CD4-positive, CD25-positive, alpha-beta regulatory T cell (primary cell): ENCODE results near the gene RPTOR. TPM values are rescaled to one million over a fixed set of nuclear protein-coding genes. Genes with fewer than 3 reads are reported as not detected.
"Not testable (repeated sequence)": the region's sequence is repeated elsewhere in the genome, so short reads cannot be mapped to it uniquely, and the experiment has no call there.

Experiments
- ATAC-seq, 2 donors: fragments of 150-1000 bp; cut with Tn5 transposase; one replicate each; pipeline ENCODE4 v1.10.0; 2021; ENCODE audit warnings: low read depth in 2 of 2, moderate number of reproducible peaks in 2 of 2, moderate library complexity in 1 of 2
- DNase-seq, 3 donors: peaks; one replicate each; pipeline versions ENCODE4 v3.0.0 to v3.0.0-alpha.2; 2012 to 2022; ENCODE audit warnings: mixed read lengths in 1 of 3
- H3K27ac ChIP-seq: one replicate; pipeline ENCODE4 v1.7.0; 2013; ENCODE audit warnings: mild to moderate bottlenecking, low read length; ENCODE audit not compliant: insufficient read depth, poor library complexity, severe bottlenecking
- H3K27me3 ChIP-seq: one replicate; pipeline ENCODE4 v1.7.0; 2013; ENCODE audit warnings: low read length; ENCODE audit not compliant: control insufficient read depth, insufficient read depth
- H3K36me3 ChIP-seq: one replicate; pipeline ENCODE4 v1.7.0; 2013; ENCODE audit warnings: mild to moderate bottlenecking, low read length, moderate library complexity; ENCODE audit not compliant: control insufficient read depth, insufficient read depth
- H3K4me1 ChIP-seq: 2 replicates; pipeline ENCODE4 v1.7.0; 2013; ENCODE audit warnings: mild to moderate bottlenecking, low read length; ENCODE audit not compliant: insufficient read depth, control insufficient read depth, poor library complexity, severe bottlenecking
- H3K4me3 ChIP-seq: one replicate; pipeline ENCODE4 v1.7.0; 2013; ENCODE audit warnings: low read depth, mild to moderate bottlenecking, low read length, moderate library complexity
- H3K9me3 ChIP-seq, 2 experiments: 1 replicate in 1 of 2; 2 replicates in 1 of 2; pipeline ENCODE4 v1.7.0; 2013; ENCODE audit warnings: low read length in 2 of 2, mild to moderate bottlenecking in 1 of 2, moderate library complexity in 1 of 2; ENCODE audit not compliant: control insufficient read depth in 2 of 2
- H3K27ac Mint-ChIP-seq, 3 donors: one replicate each; pipeline ENCODE4 v1.8.0; 2020 to 2022; ENCODE audit warnings: mild to moderate bottlenecking in 3 of 3, mixed read lengths in 3 of 3, moderate library complexity in 2 of 3
- H3K27me3 Mint-ChIP-seq: one replicate; pipeline ENCODE4 v1.8.0; 2022; ENCODE audit warnings: mild to moderate bottlenecking, mixed read lengths
- H3K36me3 Mint-ChIP-seq: one replicate; pipeline ENCODE4 v1.8.0; 2020; ENCODE audit warnings: mixed read lengths
- H3K4me1 Mint-ChIP-seq, 4 donors: one replicate each; pipeline ENCODE4 v1.8.0; 2020 to 2022; ENCODE audit warnings: mixed read lengths in 4 of 4, mild to moderate bottlenecking in 1 of 4
- H3K4me3 Mint-ChIP-seq, 4 donors: one replicate each; pipeline ENCODE4 v1.8.0; 2020 to 2022; ENCODE audit warnings: mild to moderate bottlenecking in 4 of 4, mixed read lengths in 4 of 4, moderate library complexity in 3 of 4
- H3K9me3 Mint-ChIP-seq, 7 donors: one replicate each; pipeline ENCODE4 v1.8.0; 2020 to 2022; ENCODE audit warnings: mixed read lengths in 7 of 7, mild to moderate bottlenecking in 3 of 7, moderate library complexity in 2 of 7
- polyA plus RNA-seq, 4 donors: library from polyadenylated mRNA; unstranded; fragments of 300-500 nt; fragmentation: Illumina TruSeq; gene quantifications; one replicate each; pipeline ENCODE4 v1.2.3, GENCODE V29; 2021
- total RNA-seq: library from RNA; stranded (reverse); gene quantifications from one replicate; pipeline ENCODE4 v1.2.3, GENCODE V29; 2022

Gene RPTOR
- total and polyA plus RNA-seq, 5 donors from 2014 or later, result 4.7 to 70.1 (median 8.2) TPM

- H3K36me3 Mint-ChIP-seq, result peaks cover 21% of the 10 kb centered on the region
- Histone ChIP-seq H3K4me3 (peak overlapping the region; percentile 11), H3K36me3 (peaks cover 8% of the 10 kb centered on the region), H3K4me1 (peaks cover 44% of the 10 kb centered on the region), H3K9me3 (no peaks in the 10 kb centered on the region), H3K27ac (peak overlapping the region; percentile 34), H3K27me3 (no peaks in the 10 kb centered on the region)
- H3K27ac Mint-ChIP-seq, result peak overlapping the region in 2 of 3 donors; percentile 62 to 91
- DNase-seq (no peak), ATAC-seq (no peak)
- peaks cover 0 to 2% (median 0%) of the 10 kb centered on the region in 7 donors for H3K9me3 Mint-ChIP-seq
- peak overlapping the region in 3 of 4 donors; percentile 8 to 24 (median 24) for H3K4me3 Mint-ChIP-seq
- peaks cover 27 to 65% (median 35%) of the 10 kb centered on the region in 4 donors for H3K4me1 Mint-ChIP-seq
- no peaks in the 10 kb centered on the region for H3K27me3 Mint-ChIP-seq
Observed at GRCh38 chr17:80759377-80759673, 214.7 kb downstream of the RPTOR start.

- H3K4me3 ChIP-seq, result no peak overlapping the region
- H3K36me3 Mint-ChIP-seq, result peaks cover 16% of the 10 kb centered on the region
- DNase-seq, result no peak
- H3K9me3 ChIP-seq, result no peaks in the 10 kb centered on the region
- H3K27me3 Mint-ChIP-seq, result no peaks in the 10 kb centered on the region
- H3K27ac ChIP-seq, result no peak overlapping the region
- H3K4me1 Mint-ChIP-seq, result peaks cover 38 to 76% (median 41%) of the 10 kb centered on the region in 4 donors
- peaks cover 0 to 2% (median 0%) of the 10 kb centered on the region in 7 donors for H3K9me3 Mint-ChIP-seq
- peaks cover 4% of the 10 kb centered on the region for H3K36me3 ChIP-seq
- no peak overlapping the region for H3K4me3 Mint-ChIP-seq
- no peaks in the 10 kb centered on the region for H3K27me3 ChIP-seq
- peaks cover 54% of the 10 kb centered on the region for H3K4me1 ChIP-seq
- H3K27ac Mint-ChIP-seq, result peak overlapping the region in 1 of 3 donors; percentile 84
- no peak for ATAC-seq
Observed at GRCh38 chr17:80760511-80760911, 215.9 kb downstream of the RPTOR start.

GRCh38 chr17:80761110-80761871 is 216.7 kb downstream of the RPTOR start:
- peak overlapping the region; percentile 84 to 92 (median 92) for H3K27ac Mint-ChIP-seq
- Histone ChIP-seq H3K36me3 (peaks cover 2% of the 10 kb centered on the region), H3K9me3 (no peaks in the 10 kb centered on the region), H3K4me3 (peak overlapping the region; percentile 71), H3K4me1 (peaks cover 62% of the 10 kb centered on the region), H3K27ac (peak overlapping the region; percentile 55), H3K27me3 (no peaks in the 10 kb centered on the region)
- H3K9me3 Mint-ChIP-seq, result peaks cover 0 to 2% (median 0%) of the 10 kb centered on the region in 7 donors
- H3K27me3 Mint-ChIP-seq, result no peaks in the 10 kb centered on the region
- ATAC-seq, result peak; percentile 65 to 75
- H3K4me1 Mint-ChIP-seq, result peaks cover 42 to 80% (median 46%) of the 10 kb centered on the region in 4 donors
- H3K36me3 Mint-ChIP-seq, result peaks cover 10% of the 10 kb centered on the region
- peak overlapping the region in 3 of 4 donors; percentile 56 to 82 (median 77) for H3K4me3 Mint-ChIP-seq
- DNase-seq, result peak; percentile 18 to 82 (median 31)

GRCh38 chr17:80762076-80762475 is 217.4 kb downstream of the RPTOR start:
- H3K27ac Mint-ChIP-seq, result peak overlapping the region; percentile 84 to 92 (median 89)
- peak overlapping the region; percentile 55 for H3K27ac ChIP-seq
- no peaks in the 10 kb centered on the region for H3K9me3 ChIP-seq
- no peaks in the 10 kb centered on the region for H3K27me3 ChIP-seq
- H3K36me3 Mint-ChIP-seq, result peaks cover 7% of the 10 kb centered on the region
- peaks cover 0 to 2% (median 0%) of the 10 kb centered on the region in 7 donors for H3K9me3 Mint-ChIP-seq
- H3K4me3 ChIP-seq, result peak overlapping the region; percentile 71
- H3K27me3 Mint-ChIP-seq, result no peaks in the 10 kb centered on the region
- H3K4me3 Mint-ChIP-seq, result peak overlapping the region; percentile 52 to 82 (median 66)
- H3K4me1 ChIP-seq, result peaks cover 66% of the 10 kb centered on the region
- DNase-seq (no peak), ATAC-seq (no peak)
- no peaks in the 10 kb centered on the region for H3K36me3 ChIP-seq
- peaks cover 45 to 83% (median 51%) of the 10 kb centered on the region in 4 donors for H3K4me1 Mint-ChIP-seq

- no peaks in the 10 kb centered on the region for H3K27me3 ChIP-seq
- no peaks in the 10 kb centered on the region for H3K36me3 ChIP-seq
- ATAC-seq (no peak), DNase-seq (peak in 1 of 3 donors; percentile 37)
- Mint-ChIP-seq H3K4me3 (peak overlapping the region in 3 of 4 donors; percentile 24 to 60 (median 39)), H3K4me1 (peaks cover 39 to 76% (median 48%) of the 10 kb centered on the region in 4 donors), H3K27me3 (no peaks in the 10 kb centered on the region), H3K27ac (peak overlapping the region; percentile 32 to 80 (median 74)), H3K9me3 (peaks cover 0 to 2% (median 0%) of the 10 kb centered on the region in 7 donors), H3K36me3 (peaks cover 3% of the 10 kb centered on the region)
- no peak overlapping the region for H3K4me3 ChIP-seq
- no peaks in the 10 kb centered on the region for H3K9me3 ChIP-seq
- peaks cover 65% of the 10 kb centered on the region for H3K4me1 ChIP-seq
- H3K27ac ChIP-seq, result peak overlapping the region; percentile 55
Observed at GRCh38 chr17:80763293-80763867, 218.7 kb downstream of the RPTOR start.

GRCh38 chr17:80764627-80765145 is 220.0 kb downstream of the RPTOR start:
- H3K27ac Mint-ChIP-seq, result peak overlapping the region; percentile 77 to 95 (median 77)
- H3K27me3 ChIP-seq, H3K36me3 Mint-ChIP-seq, H3K36me3 ChIP-seq, H3K9me3 ChIP-seq, H3K27me3 Mint-ChIP-seq, H3K9me3 Mint-ChIP-seq: not testable (repeated sequence)
- peak overlapping the region; percentile 61 for H3K27ac ChIP-seq
- peak overlapping the region; percentile 73 for H3K4me3 ChIP-seq
- peak overlapping the region; percentile 50 to 89 (median 81) for H3K4me3 Mint-ChIP-seq
- DNase-seq, result peak in 2 of 3 donors; percentile 38 to 64
- H3K4me1 Mint-ChIP-seq, result peaks cover 34 to 63% (median 45%) of the 10 kb centered on the region in 4 donors
- ATAC-seq, result peak in 1 of 2 donors; percentile 45
- peaks cover 52% of the 10 kb centered on the region for H3K4me1 ChIP-seq

GRCh38 chr17:80765241-80765961 is 220.8 kb downstream of the RPTOR start:
- Mint-ChIP-seq H3K4me3 (peak overlapping the region; percentile 70 to 89 (median 81)), H3K36me3 (peaks cover 5% of the 10 kb centered on the region), H3K27ac (peak overlapping the region; percentile 77 to 95 (median 82)), H3K9me3 (peaks cover 0 to 2% (median 0%) of the 10 kb centered on the region in 7 donors), H3K4me1 (peaks cover 30 to 58% (median 43%) of the 10 kb centered on the region in 4 donors), H3K27me3 (no peaks in the 10 kb centered on the region)
- Histone ChIP-seq H3K4me3 (peak overlapping the region; percentile 73), H3K4me1 (peaks cover 50% of the 10 kb centered on the region), H3K36me3 (no peaks in the 10 kb centered on the region), H3K27ac (peak overlapping the region; percentile 61), H3K9me3 (no peaks in the 10 kb centered on the region), H3K27me3 (no peaks in the 10 kb centered on the region)
- DNase-seq, result peak in 1 of 3 donors; percentile 46
- ATAC-seq, result no peak
